NT2/D1 (cell line): Measurements from ENCODE around the gene IL33.

Experiments used
- DNase-seq: peaks from one replicate; pipeline ENCODE4 v3.0.0-alpha.2; 2011; ENCODE audit warnings: low read depth, low spot score
- H3K27me3 ChIP-seq: 2 replicates; pipeline ENCODE4 v1.6.0; 2011; ENCODE audit warnings: mild to moderate bottlenecking; ENCODE audit not compliant: insufficient read length, insufficient read depth
- H3K36me3 ChIP-seq: 2 replicates; pipeline ENCODE4 v1.6.1; 2011; ENCODE audit warnings: mild to moderate bottlenecking, low read length, mixed read lengths; ENCODE audit not compliant: insufficient read depth, insufficient read length
- H3K4me1 ChIP-seq: 2 replicates; pipeline ENCODE4 v1.5.1; 2011; ENCODE audit not compliant: insufficient read depth, insufficient read length
- H3K4me3 ChIP-seq: 2 replicates; pipeline ENCODE4 v1.5.1; 2011; ENCODE audit warnings: low read depth; ENCODE audit not compliant: insufficient read length
- H3K9ac ChIP-seq: 2 replicates; pipeline ENCODE4 v1.6.0; 2011; ENCODE audit warnings: low read depth; ENCODE audit not compliant: insufficient read length
- H3K9me3 ChIP-seq: 2 replicates; pipeline ENCODE4 v1.5.1; 2011; ENCODE audit warnings: mild to moderate bottlenecking, low read length; ENCODE audit not compliant: insufficient read depth
- SUZ12 ChIP-seq: IDR thresholded peaks from 2 replicates; pipeline ENCODE4 v1.6.1; 2011; ENCODE audit not compliant: insufficient read length, insufficient read depth; ENCODE audit errors: extremely low read depth
- YY1 ChIP-seq: IDR thresholded peaks from 2 replicates; pipeline ENCODE4 v1.6.1; 2011; ENCODE audit not compliant: insufficient read length, insufficient read depth
- ZNF274 ChIP-seq: IDR thresholded peaks from 2 replicates; pipeline ENCODE4 v1.6.1; 2011; ENCODE audit warnings: mild to moderate bottlenecking, low read depth, low read length

Gene IL33

DNA sequence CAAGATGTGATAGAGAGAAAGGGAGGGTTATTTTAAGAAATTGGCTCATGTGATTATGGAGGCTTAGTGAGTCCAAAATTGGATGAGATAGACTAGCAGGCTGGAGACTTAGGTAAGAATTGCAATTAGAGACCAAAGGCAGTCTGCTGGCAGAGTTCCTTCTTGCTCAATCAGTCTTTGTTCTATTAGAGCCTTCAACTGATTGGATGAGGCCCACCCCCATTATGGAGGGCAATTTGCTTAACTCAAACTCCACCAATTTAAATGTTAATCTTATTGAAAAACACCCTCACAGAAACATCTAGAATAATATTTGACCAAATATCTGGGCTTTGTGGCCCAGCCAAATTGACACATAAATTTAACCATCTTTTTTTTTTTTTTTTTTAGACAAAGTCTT, 88.6 kb downstream of the IL33 start:
- Histone ChIP-seq H3K9ac (no peak overlapping the region), H3K4me1 (no peaks in the 10 kb centered on the region), H3K4me3 (no peak overlapping the region), H3K27me3 (no peaks in the 10 kb centered on the region), H3K9me3 (no peaks in the 10 kb centered on the region), H3K36me3 (no peaks in the 10 kb centered on the region)
- TF ChIP-seq SUZ12 = no peak
- no peak for TF ChIP-seq YY1
- no peak for TF ChIP-seq ZNF274
- no peak for DNase-seq

DNA sequence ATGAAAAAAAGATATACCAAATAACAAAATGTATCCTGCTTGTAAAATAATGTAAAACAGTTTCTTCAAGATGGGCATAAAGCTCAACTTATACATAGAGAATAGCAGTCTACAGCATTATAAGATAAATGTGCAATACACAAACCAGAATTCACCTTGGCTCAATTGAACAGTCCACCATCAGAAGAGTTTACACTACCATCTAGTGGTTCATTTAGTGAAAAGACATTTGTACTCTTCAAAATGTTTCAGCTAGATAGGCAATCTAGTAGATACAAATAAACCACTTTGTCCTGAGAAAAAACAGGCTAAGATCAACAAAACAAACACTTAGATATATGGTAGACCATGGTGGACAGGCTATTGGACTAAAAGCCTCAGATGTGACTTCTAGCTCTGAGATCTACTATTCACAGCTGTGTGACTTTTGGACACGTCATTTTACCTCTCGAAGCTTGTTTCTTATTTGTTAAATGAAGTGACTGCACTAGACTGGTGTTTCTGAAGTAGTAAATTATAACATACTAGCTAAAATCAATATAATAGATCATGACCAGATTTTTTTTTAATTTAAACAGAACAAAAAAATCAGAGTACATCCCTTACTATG, 90.5 kb downstream of the IL33 start:
- Histone ChIP-seq H3K36me3 (no peaks in the 10 kb centered on the region), H3K4me3 (no peak overlapping the region), H3K27me3 (no peaks in the 10 kb centered on the region), H3K4me1 (no peaks in the 10 kb centered on the region), H3K9me3 (no peaks in the 10 kb centered on the region), H3K9ac (no peak overlapping the region)
- TF ChIP-seq YY1 (no peak), ZNF274 (no peak), SUZ12 (no peak)
- DNase-seq = peak; percentile 11
